ACC112 (cell line): ENCODE results near the gene PPDPF.
"Not testable (repeated sequence)": the region's sequence is repeated elsewhere in the genome, so short reads cannot be mapped to it uniquely, and the experiment has no call there.

ENCODE experiments used
- H2AFZ ChIP-seq: fragments of 200-600 bp; sonication (generic); one replicate; pipeline ENCODE4 v1.6.0; 2017; ENCODE audit warnings: antibody characterized with exemption, low read length; ENCODE audit not compliant: unreplicated experiment
- H3K27ac ChIP-seq: fragments of 200-600 bp; sonication (generic); 2 replicates; pipeline ENCODE4 v1.5.1; 2014; ENCODE audit warnings: low read depth, mild to moderate bottlenecking, antibody characterized with exemption, low read length, moderate library complexity
- H3K27me3 ChIP-seq: fragments of 200-600 bp; sonication (generic); 2 replicates; pipeline ENCODE4 v1.6.1; 2014; ENCODE audit warnings: mild to moderate bottlenecking, antibody characterized with exemption, low read length, moderate library complexity, mixed read lengths; ENCODE audit not compliant: insufficient read depth
- H3K36me3 ChIP-seq: fragments of 200-600 bp; sonication (generic); 2 replicates; pipeline ENCODE4 v1.6.1; 2016; ENCODE audit warnings: mild to moderate bottlenecking, antibody characterized with exemption, low read length, moderate library complexity, mixed read lengths; ENCODE audit not compliant: insufficient read depth
- H3K4me1 ChIP-seq: fragments of 200-600 bp; sonication (generic); one replicate; pipeline ENCODE4 v1.6.1; 2016; ENCODE audit warnings: low read length, mixed read lengths; ENCODE audit not compliant: insufficient read depth, unreplicated experiment, control insufficient read depth
- H3K4me3 ChIP-seq: fragments of 200-600 bp; sonication (generic); 2 replicates; pipeline ENCODE4 v1.5.1; 2014; ENCODE audit warnings: mild to moderate bottlenecking, low read depth, low read length
- H3K79me2 ChIP-seq: fragments of 200-600 bp; sonication (generic); one replicate; pipeline ENCODE4 v1.6.0; 2016; ENCODE audit warnings: low read length; ENCODE audit not compliant: control insufficient read depth, unreplicated experiment, insufficient read depth

The PPDPF gene

DNA sequence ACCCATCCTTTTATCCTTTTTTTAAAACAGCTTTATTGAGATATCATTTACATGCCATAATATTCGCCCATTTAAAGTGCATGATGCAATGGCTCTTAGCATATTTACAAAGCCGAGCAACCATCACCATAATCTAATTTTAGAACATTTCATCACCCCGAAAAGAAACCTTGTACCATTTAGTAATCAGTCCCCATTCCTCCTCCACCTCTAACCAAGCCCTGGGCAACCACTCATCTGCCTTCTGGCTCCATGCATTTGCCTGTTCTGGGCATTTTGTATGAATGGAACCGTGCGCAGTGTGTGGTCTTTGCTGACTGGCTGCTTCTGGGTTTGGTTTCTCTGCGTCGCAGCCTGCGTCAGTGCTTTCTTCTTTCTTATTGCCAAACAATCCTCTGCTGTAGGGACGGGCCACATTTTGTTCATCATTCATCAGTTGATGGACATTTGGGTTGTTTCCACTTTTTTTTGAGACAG lies 11.4 kb upstream of the PPDPF start:
- no peaks in the 10 kb centered on the region for H3K36me3 ChIP-seq

DNA sequence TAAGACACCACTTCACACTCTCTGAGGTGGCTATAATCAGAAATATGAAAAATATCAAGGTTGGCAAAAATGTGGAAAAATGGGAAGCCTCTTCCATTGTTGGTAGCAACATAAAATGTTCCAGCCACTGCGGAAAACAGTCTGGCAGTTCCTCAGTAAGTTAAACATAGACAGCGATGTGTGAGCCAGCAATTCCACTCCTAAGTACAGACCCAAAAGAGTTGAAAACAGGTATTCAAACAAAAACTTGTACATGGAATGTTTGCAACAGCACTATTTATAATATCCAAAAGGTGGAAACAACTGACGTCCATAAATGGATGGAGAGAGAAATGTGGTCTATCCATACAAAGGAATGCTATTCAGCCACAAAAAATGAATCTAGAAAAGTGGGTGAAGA lies 7.4 kb upstream of the PPDPF start:
- H3K79me2 ChIP-seq = no peaks in the 10 kb centered on the region
- no peak overlapping the region for H3K27ac ChIP-seq
- H2AFZ ChIP-seq = no peak overlapping the region
- H3K36me3 ChIP-seq = no peaks in the 10 kb centered on the region
- H3K4me3 ChIP-seq = no peak overlapping the region
- no peaks in the 10 kb centered on the region for H3K4me1 ChIP-seq
- H3K27me3 ChIP-seq = peaks cover 6% of the 10 kb centered on the region; the same call in 1 of the 2 replicates

More for the DNA sequence above, 11.4 kb upstream of the PPDPF start:
- Histone ChIP-seq H3K4me3 (no peak overlapping the region), H3K79me2 (no peaks in the 10 kb centered on the region), H3K27me3 (peaks cover 20% of the 10 kb centered on the region; the same call in 1 of the 2 replicates), H3K4me1 (no peaks in the 10 kb centered on the region), H2AFZ (no peak overlapping the region), H3K27ac (no peak overlapping the region)

GRCh38 chr20:63514520-63514919 lies 6.0 kb upstream of the PPDPF start:
- not testable (repeated sequence) for H3K79me2 ChIP-seq, H3K27ac ChIP-seq, H3K36me3 ChIP-seq, H3K4me3 ChIP-seq, H3K4me1 ChIP-seq, H2AFZ ChIP-seq, H3K27me3 ChIP-seq

DNA sequence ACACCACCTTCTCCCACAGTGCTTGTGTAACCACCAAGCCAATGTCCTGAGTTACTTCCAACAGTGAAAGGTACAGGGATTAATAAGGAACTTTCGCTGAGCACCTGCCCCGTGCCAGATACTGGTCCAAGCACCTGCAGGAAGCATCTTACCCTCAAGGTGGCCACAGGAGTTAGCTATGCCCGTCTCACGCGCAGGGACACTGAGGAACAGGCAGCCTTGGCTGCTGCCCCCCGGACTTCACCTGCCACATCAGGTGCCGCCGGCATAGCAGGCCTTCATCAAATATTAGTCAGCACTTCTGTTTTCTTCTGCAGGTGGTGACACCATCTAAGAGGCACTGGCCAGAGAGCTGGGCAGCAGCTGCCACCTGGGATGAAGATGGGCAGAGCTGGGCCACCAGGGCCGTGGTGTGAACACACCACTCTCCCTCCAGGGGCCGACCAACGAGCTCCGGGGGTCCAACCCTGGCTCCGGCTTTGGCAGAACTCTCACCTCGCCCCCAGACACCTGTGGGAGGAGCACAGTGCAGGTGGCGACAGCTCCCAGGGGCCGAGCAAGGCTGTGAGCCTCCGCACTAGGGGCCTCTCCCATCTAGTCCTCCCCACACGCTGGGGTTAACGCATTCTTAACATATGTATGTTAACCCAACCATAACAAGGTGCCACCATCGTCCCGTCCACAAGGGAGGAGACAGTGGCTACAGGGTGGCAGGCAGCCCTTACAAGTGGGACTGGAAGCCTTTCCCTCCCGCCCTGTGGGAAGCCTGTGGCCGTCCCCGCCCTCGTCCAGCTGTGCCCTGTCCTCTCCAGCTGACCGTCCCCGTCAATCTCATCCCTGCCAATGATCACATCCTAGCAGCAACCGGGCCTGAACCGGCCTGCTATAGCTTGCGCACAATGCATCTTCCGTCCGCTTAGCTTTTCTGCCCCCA lies 2.9 kb upstream of the PPDPF start:
- H3K79me2 ChIP-seq = peaks cover 17% of the 10 kb centered on the region
- H3K4me1 ChIP-seq = peaks cover 4% of the 10 kb centered on the region
- H2AFZ ChIP-seq = no peak overlapping the region
- no peak overlapping the region for H3K27ac ChIP-seq
- peaks cover 7% of the 10 kb centered on the region; the same call in 1 of the 2 replicates for H3K36me3 ChIP-seq
- peaks cover 6% of the 10 kb centered on the region; the same call in 1 of the 2 replicates for H3K27me3 ChIP-seq
- no peak overlapping the region for H3K4me3 ChIP-seq

DNA sequence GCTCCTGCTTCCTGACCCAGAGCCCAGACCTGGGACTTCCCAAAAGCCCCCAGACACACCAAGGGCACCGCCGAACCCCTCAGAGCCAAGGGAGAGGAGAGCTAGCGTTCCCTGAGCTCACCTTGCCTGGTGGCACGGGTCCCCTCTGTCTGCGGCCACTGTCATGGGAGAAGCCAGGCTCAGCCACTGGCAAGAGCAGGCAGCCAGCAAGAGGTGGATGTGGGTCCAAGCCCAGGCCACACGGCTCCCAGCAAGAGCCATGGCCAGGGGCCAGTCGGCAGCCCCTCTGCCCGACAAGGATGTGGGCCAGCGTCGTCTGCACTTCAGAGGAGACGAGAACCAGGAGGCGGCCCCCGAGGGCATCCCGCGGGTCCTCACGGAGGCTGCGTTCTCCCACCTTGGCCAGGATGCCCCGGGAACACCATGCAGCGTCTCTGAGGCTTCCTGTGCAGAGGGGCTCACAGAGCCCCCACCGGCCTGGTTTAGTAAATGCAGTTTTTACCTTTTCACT lies 2.2 kb upstream of the PPDPF start:
- no peak overlapping the region for H3K4me3 ChIP-seq
- H3K27me3 ChIP-seq = peaks cover 3% of the 10 kb centered on the region; the same call in 1 of the 2 replicates
- no peak overlapping the region for H3K27ac ChIP-seq
- H3K4me1 ChIP-seq = peaks cover 4% of the 10 kb centered on the region
- no peak overlapping the region for H2AFZ ChIP-seq
- H3K79me2 ChIP-seq = peaks cover 17% of the 10 kb centered on the region
- H3K36me3 ChIP-seq = peaks cover 13% of the 10 kb centered on the region

DNA sequence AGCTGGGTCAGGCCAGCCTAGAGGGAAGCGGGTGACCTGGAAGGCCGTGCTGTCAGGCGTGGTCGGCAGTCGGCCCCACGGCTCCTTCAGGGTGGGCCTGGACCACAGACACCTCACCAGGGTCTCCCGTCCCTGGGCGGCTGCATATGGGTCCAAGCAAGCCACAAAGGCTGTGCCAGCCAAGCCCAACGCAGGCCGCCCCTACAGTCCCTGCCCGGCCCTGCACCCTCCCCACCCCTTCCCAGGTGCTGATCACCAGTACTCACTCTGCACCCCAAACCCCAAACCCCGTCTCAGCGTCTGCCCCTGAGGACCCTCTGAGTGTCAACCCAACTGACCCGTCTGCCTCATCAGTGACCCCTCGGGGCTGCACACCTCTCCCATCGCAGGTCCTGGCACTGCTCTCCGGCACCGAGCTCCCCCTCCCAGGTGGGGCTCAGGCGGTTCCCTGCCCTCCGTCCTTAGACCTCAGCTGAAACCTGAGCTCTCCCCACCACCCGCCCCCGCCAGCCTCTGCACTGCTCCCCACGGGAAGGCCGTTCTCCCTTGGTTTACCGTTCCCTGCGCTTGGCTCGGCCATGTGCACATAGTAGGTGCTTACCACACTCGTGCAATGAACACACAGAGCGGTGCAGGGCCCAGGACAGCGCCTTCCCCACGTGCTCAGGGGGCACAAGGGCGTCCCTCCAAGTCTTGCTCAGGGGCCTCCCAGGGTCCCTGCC lies 1.5 kb upstream of the PPDPF start:
- Histone ChIP-seq H2AFZ (no peak overlapping the region), H3K36me3 (peaks cover 19% of the 10 kb centered on the region), H3K4me1 (peaks cover 4% of the 10 kb centered on the region), H3K27ac (no peak overlapping the region), H3K4me3 (peak overlapping the region; percentile 98), H3K79me2 (peaks cover 17% of the 10 kb centered on the region), H3K27me3 (no peaks in the 10 kb centered on the region)

DNA sequence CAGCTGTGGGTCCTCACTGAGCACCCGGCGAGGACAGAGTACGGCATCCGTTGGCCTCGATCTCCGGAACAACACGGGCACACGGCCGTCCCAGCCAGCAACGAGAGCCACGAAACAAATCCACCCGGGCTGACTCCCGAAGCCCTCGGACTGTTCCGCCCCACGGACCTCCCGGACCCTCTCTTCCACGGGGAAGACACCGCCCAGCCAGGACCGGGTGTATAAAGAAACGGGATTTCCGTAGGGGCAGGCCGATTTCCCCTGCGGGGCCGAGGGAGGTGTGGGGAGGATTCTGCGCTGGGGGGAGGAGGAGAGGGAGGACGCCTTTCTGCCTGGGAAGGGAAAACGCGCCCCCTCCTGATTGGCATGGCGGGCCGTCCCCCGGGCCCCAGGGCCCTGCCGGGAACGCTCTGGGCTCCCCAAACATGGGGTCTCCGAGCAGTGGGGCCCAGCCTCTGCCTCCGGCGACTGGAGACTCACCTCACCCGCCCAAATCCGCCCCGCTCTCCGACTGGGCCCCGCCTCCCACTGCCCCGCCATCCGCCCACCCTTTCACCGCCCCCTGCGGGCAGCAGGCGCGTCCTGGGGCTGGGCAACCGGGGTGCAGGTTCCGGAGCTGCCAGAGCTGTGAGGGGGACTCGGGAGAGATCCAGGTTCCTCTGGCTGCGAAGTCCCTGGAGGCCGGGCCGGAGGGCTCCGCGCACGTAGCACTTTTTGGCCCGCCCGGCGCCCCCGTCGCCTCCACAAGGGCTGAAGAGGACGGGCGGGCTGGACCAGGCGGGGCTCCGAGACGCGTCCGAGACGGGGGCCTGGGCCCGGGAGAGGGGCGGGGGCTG lies 679 bp upstream of the PPDPF start:
- Histone ChIP-seq H3K27me3 (no peaks in the 10 kb centered on the region), H3K27ac (peak overlapping the region; percentile 83), H3K4me3 (peak overlapping the region; percentile 98), H3K36me3 (peaks cover 19% of the 10 kb centered on the region), H3K79me2 (peaks cover 17% of the 10 kb centered on the region), H2AFZ (peak overlapping the region; percentile 99), H3K4me1 (peaks cover 4% of the 10 kb centered on the region)

GRCh38 chr20:63520934-63521601 lies 503 bp downstream of the PPDPF start:
- peak overlapping the region; percentile 98 for H3K4me3 ChIP-seq
- H3K4me1 ChIP-seq = peaks cover 4% of the 10 kb centered on the region
- peaks cover 17% of the 10 kb centered on the region for H3K79me2 ChIP-seq
- H3K27me3 ChIP-seq = no peaks in the 10 kb centered on the region
- peaks cover 19% of the 10 kb centered on the region for H3K36me3 ChIP-seq
- peak overlapping the region; percentile 83 for H3K27ac ChIP-seq
- H2AFZ ChIP-seq = no peak overlapping the region

DNA sequence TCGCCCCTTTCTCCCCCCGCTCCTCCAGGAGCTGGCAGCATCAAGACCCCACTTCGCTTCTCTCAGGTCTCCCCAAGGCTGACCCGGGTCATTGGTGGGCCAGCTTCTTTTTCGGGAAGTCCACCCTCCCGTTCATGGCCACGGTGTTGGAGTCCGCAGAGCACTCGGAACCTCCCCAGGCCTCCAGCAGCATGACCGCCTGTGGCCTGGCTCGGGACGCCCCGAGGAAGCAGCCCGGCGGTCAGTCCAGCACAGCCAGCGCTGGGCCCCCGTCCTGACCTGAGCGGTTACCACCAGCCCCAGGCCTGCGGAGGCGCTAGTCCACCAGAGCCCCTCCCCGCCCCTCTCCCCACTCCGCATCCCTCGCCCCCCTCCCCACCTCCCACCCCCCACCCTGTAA lies 1.0 kb downstream of the PPDPF start:
- Histone ChIP-seq H3K27me3 (no peaks in the 10 kb centered on the region), H2AFZ (no peak overlapping the region), H3K27ac (no peak overlapping the region), H3K4me1 (peaks cover 4% of the 10 kb centered on the region), H3K4me3 (peak overlapping the region; percentile 98), H3K79me2 (peaks cover 17% of the 10 kb centered on the region), H3K36me3 (peaks cover 19% of the 10 kb centered on the region)
